Measurements from ENCODE around the gene SCIMP. TPM values are rescaled to one million over a fixed set of nuclear protein-coding genes. Genes with fewer than 3 reads are reported as not detected.
"Not testable (repeated sequence)": the region's sequence is repeated elsewhere in the genome, so short reads cannot be mapped to it uniquely, and the experiment has no call there.

The SCIMP gene
- polyA plus RNA-seq, 6 donors from 2014 or later = 80.4 to 181 (median 103) TPM

- H3K9me3 Mint-ChIP-seq = no peaks in the 10 kb centered on the region
- ATAC-seq (ENCODE audit: low read depth in 2 of 2) (peak; percentile 69 to 78), DNase-seq (peak; percentile 48)
- no peaks in the 10 kb centered on the region for H3K27me3 Mint-ChIP-seq
- H3K36me3 Mint-ChIP-seq = peaks cover 27 to 34% of the 10 kb centered on the region in 2 donors
- peaks cover 68 to 100% (median 88%) of the 10 kb centered on the region in 3 donors for H3K4me1 Mint-ChIP-seq
- peak overlapping the region; percentile 60 to 98 (median 91) for H3K4me3 Mint-ChIP-seq
- H3K27ac Mint-ChIP-seq = peak overlapping the region; percentile 88 to 98 (median 94)
Observed at GRCh38 chr17:5226940-5227878, 7.5 kb downstream of the SCIMP start.

GRCh38 chr17:5225668-5226457 is 8.8 kb downstream of the SCIMP start:
- H3K27ac Mint-ChIP-seq = peak overlapping the region; percentile 88 to 98 (median 94)
- peak; percentile 15 to 30 for ATAC-seq (ENCODE audit: low read depth in 2 of 2)
- no peak for DNase-seq
- no peaks in the 10 kb centered on the region for H3K27me3 Mint-ChIP-seq
- H3K4me3 Mint-ChIP-seq = peak overlapping the region; percentile 60 to 98 (median 86)
- peaks cover 67 to 100% (median 83%) of the 10 kb centered on the region in 3 donors for H3K4me1 Mint-ChIP-seq
- H3K36me3 Mint-ChIP-seq = peaks cover 25 to 41% of the 10 kb centered on the region in 2 donors
- no peaks in the 10 kb centered on the region for H3K9me3 Mint-ChIP-seq

GRCh38 chr17:5221912-5222311 is 12.7 kb downstream of the SCIMP start:
- ATAC-seq (ENCODE audit: low read depth in 2 of 2); DNase-seq; H3K9me3 Mint-ChIP-seq; H3K27me3 Mint-ChIP-seq: not testable (repeated sequence)
- H3K36me3 Mint-ChIP-seq = peaks cover 27 to 28% of the 10 kb centered on the region in 2 donors
- peak overlapping the region in 3 of 8 donors; percentile 69 to 89 (median 69) for H3K4me3 Mint-ChIP-seq
- H3K4me1 Mint-ChIP-seq = peaks cover 47 to 89% (median 63%) of the 10 kb centered on the region in 3 donors
- H3K27ac Mint-ChIP-seq = peak overlapping the region; percentile 36 to 93 (median 82)

- peaks cover 38 to 80% (median 45%) of the 10 kb centered on the region in 3 donors for H3K4me1 Mint-ChIP-seq
- ATAC-seq (ENCODE audit: low read depth in 2 of 2) (no peak), DNase-seq (no peak)
- H3K9me3 Mint-ChIP-seq = no peaks in the 10 kb centered on the region
- H3K4me3 Mint-ChIP-seq = peak overlapping the region in 2 of 8 donors; percentile 33 to 51
- peak overlapping the region in 5 of 6 donors; percentile 15 to 96 (median 78) for H3K27ac Mint-ChIP-seq
- no peaks in the 10 kb centered on the region for H3K27me3 Mint-ChIP-seq
- peaks cover 23% of the 10 kb centered on the region in 2 donors for H3K36me3 Mint-ChIP-seq
Observed at GRCh38 chr17:5220074-5220473, 14.6 kb downstream of the SCIMP start.

DNA sequence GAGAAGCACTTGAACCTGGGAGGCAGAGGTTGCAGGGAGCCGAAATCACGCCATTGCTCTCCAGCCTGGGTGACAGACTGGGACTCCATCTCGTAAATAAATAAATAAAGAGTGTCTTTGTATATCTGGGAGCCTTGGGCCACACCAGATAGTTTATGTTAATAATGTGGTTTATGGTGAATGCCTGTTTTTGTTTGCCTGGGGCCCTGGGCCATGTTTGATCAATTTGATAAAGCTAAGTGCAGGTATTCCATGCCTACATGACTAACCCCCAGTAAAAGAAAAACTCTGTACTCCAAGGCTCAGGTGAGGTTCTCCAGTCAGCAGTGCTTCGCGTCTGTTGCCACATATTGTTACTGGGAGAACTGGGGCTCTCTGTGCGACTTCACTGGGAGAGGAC is 15.1 kb downstream of the SCIMP start:
- peak overlapping the region in 5 of 6 donors; percentile 30 to 79 (median 74) for H3K27ac Mint-ChIP-seq
- no peaks in the 10 kb centered on the region for H3K27me3 Mint-ChIP-seq
- H3K4me3 Mint-ChIP-seq = peak overlapping the region in 2 of 8 donors; percentile 47 to 51
- ATAC-seq (ENCODE audit: low read depth in 2 of 2) (no peak), DNase-seq (no peak)
- peaks cover 23 to 27% of the 10 kb centered on the region in 2 donors for H3K36me3 Mint-ChIP-seq
- no peaks in the 10 kb centered on the region for H3K9me3 Mint-ChIP-seq
- peaks cover 39 to 80% (median 45%) of the 10 kb centered on the region in 3 donors for H3K4me1 Mint-ChIP-seq

DNA sequence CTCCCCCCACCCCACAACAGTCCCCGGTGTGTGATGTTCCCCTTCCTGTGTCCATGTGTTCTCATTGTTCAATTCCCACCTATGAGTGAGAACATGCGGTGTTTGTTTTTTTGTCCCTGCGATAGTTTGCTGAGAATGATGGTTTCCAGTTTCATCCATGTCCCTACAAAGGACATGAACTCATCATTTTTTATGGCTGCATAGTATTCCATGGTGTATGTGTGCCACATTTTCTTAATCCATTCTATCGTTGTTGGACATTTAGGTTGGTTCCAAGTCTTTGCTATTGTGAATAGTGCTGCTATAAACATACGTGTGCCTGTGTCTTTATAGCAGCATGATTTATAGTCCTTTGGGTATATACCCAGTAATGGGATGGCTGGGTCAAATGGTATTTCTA is 17.1 kb downstream of the SCIMP start:
- not testable (repeated sequence) for H3K27ac Mint-ChIP-seq; H3K27me3 Mint-ChIP-seq; ATAC-seq (ENCODE audit: low read depth in 2 of 2); DNase-seq; H3K4me3 Mint-ChIP-seq; H3K9me3 Mint-ChIP-seq
- Mint-ChIP-seq H3K36me3 (peaks cover 21 to 31% of the 10 kb centered on the region in 2 donors), H3K4me1 (peaks cover 33 to 80% (median 40%) of the 10 kb centered on the region in 3 donors)

GRCh38 chr17:5211458-5211857 is 23.2 kb downstream of the SCIMP start:
- Mint-ChIP-seq H3K4me1 (peaks cover 61 to 85% (median 72%) of the 10 kb centered on the region in 3 donors), H3K36me3 (peaks cover 46% of the 10 kb centered on the region in 2 donors)

DNA sequence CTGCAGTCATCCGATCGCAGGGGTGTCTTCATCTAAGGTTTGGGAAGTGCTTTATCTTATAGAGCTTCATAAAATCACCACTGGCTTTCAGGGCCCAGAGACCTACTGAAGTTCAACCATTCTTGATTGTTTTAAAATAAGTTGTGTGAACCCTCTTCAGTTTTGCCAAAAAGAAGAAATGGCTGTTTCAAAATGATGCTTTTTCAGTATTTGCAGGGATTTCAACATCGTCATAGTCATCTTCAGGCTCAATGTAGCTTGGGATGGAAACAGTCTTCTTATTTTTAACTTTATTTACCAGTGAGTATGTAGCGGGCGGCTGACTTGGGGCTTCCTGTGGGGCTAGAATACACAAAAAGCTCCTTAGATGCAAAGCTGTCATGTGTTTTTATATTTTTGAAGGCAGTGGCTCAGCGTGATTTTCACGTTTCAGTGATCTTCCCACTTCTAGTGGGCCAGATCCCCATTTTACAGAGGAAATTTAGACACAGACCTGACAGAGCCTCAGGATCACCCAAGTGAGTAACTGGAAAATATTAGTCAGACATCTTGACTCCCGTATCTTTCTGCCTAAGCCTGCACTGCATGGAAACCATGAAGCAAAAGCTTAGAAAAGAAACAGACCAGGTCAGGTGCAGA is 23.9 kb downstream of the SCIMP start:
- H3K36me3 Mint-ChIP-seq = peaks cover 46% of the 10 kb centered on the region in 2 donors
- peak; percentile 38 for DNase-seq
- H3K9me3 Mint-ChIP-seq = peaks cover 0 to 6% (median 4%) of the 10 kb centered on the region in 7 donors
- H3K4me3 Mint-ChIP-seq = peak overlapping the region; percentile 6 to 84 (median 70)
- peak; percentile 59 to 73 for ATAC-seq (ENCODE audit: low read depth in 2 of 2)
- H3K27ac Mint-ChIP-seq = peak overlapping the region; percentile 55 to 94 (median 88)
- peaks cover 61 to 88% (median 72%) of the 10 kb centered on the region in 3 donors for H3K4me1 Mint-ChIP-seq
- no peaks in the 10 kb centered on the region for H3K27me3 Mint-ChIP-seq

More at GRCh38 chr17:5211458-5211857, 23.2 kb downstream of the SCIMP start:
- peak in 1 of 2 donors; percentile 29 for ATAC-seq (ENCODE audit: low read depth in 2 of 2)
- Mint-ChIP-seq H3K27me3 (no peaks in the 10 kb centered on the region), H3K4me3 (peak overlapping the region in 7 of 8 donors; percentile 57 to 84 (median 70)), H3K9me3 (peaks cover 0 to 6% (median 4%) of the 10 kb centered on the region in 7 donors), H3K27ac (peak overlapping the region; percentile 55 to 94 (median 88))
- DNase-seq = no peak

- Mint-ChIP-seq H3K36me3 (peaks cover 45 to 46% of the 10 kb centered on the region in 2 donors), H3K4me1 (peaks cover 61 to 90% (median 72%) of the 10 kb centered on the region in 3 donors), H3K27ac (peak overlapping the region; percentile 55 to 96 (median 91)), H3K27me3 (no peaks in the 10 kb centered on the region), H3K4me3 (peak overlapping the region in 7 of 8 donors; percentile 37 to 84 (median 69)), H3K9me3 (peaks cover 0 to 6% (median 4%) of the 10 kb centered on the region in 7 donors)
- ATAC-seq (ENCODE audit: low read depth in 2 of 2) = peak; percentile 22 to 26
- no peak for DNase-seq
Observed at GRCh38 chr17:5210091-5210490, 24.6 kb downstream of the SCIMP start.

GRCh38 chr17:5209396-5209795 is 25.3 kb downstream of the SCIMP start:
- H3K36me3 Mint-ChIP-seq = peaks cover 38 to 41% of the 10 kb centered on the region in 2 donors
- H3K27me3 Mint-ChIP-seq = no peaks in the 10 kb centered on the region
- DNase-seq (no peak), ATAC-seq (ENCODE audit: low read depth in 2 of 2) (no peak)
- peak overlapping the region in 7 of 8 donors; percentile 19 to 84 (median 57) for H3K4me3 Mint-ChIP-seq
- H3K4me1 Mint-ChIP-seq = peaks cover 55 to 89% (median 67%) of the 10 kb centered on the region in 3 donors
- peak overlapping the region; percentile 32 to 96 (median 85) for H3K27ac Mint-ChIP-seq
- peaks cover 0 to 6% (median 4%) of the 10 kb centered on the region in 7 donors for H3K9me3 Mint-ChIP-seq

DNA sequence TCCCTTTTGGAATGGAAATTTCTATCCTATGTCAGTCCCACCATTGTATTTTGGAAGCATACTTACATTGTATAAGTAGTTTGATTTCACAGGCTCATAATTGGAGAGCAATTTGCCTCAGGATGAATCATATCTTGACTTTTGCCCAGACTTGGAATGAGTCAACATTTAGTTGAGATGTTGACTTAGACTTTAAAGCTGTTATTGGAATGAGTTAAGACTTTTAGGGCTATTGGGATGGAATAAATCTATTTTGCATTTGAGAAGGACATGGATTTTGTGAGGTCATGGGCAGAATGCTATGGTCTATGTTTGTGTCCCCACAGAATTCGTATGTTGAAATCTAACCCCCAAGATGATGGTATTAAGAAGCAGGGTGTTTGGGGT is 30.8 kb downstream of the SCIMP start:
- Mint-ChIP-seq H3K27ac (peak overlapping the region in 3 of 6 donors; percentile 84 to 93 (median 86)), H3K4me1 (peaks cover 39 to 81% (median 62%) of the 10 kb centered on the region in 3 donors), H3K9me3 (peaks cover 0 to 6% (median 4%) of the 10 kb centered on the region in 7 donors), H3K4me3 (peak overlapping the region in 3 of 8 donors; percentile 32 to 78 (median 53)), H3K27me3 (no peaks in the 10 kb centered on the region), H3K36me3 (peaks cover 20 to 38% of the 10 kb centered on the region in 2 donors)
- no peak for ATAC-seq (ENCODE audit: low read depth in 2 of 2)
- no peak for DNase-seq

DNA sequence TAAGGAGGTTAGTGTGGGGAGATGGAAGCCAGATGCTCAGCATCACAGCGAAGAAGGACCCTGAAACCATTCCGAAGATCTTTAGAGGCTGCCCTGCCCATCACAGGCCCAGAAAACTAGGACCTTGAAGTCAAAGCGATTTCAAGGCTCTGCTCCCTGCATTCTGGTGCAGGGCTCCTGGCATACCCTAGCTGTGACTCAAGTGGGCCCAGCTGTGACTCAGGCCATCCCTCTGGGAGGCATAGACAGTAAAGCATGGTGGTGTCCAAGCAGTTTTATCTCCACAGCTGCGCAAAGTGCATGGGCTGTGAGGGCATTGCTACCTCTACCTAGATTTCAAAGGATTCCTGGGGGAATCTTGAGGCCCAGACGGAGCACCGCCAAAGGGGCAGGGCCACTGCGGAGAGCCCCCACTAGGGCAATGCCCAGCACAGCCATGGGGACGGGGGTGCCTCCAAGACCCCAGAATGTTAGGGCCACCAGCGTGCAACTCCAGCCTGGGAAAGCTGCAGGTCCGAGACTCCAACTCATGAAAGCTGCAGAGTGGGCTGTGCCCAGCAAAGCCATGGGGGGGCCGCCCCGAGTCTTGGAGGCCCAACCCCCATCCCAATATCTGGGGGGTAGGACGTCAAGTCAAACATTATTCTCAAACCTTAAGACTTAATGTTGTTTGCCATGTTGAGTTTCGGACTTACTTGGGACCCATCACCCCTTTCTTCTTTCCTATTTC is 31.3 kb downstream of the SCIMP start:
- peaks cover 38 to 81% (median 60%) of the 10 kb centered on the region in 3 donors for H3K4me1 Mint-ChIP-seq
- ATAC-seq (ENCODE audit: low read depth in 2 of 2) (no peak), DNase-seq (no peak)
- H3K36me3 Mint-ChIP-seq = peaks cover 20 to 33% of the 10 kb centered on the region in 2 donors
- peaks cover 0 to 6% (median 4%) of the 10 kb centered on the region in 7 donors for H3K9me3 Mint-ChIP-seq
- H3K27me3 Mint-ChIP-seq = no peaks in the 10 kb centered on the region
- peak overlapping the region in 2 of 8 donors; percentile 20 to 32 for H3K4me3 Mint-ChIP-seq
- peak overlapping the region in 5 of 6 donors; percentile 36 to 93 (median 84) for H3K27ac Mint-ChIP-seq

All from naive B cell (primary cell).